A673 (cell line): ENCODE results near the gene C20orf204.

ENCODE experiments used
- EZH2 ChIP-seq: fragments of 200-600 bp; sonication (generic); IDR thresholded peaks from 2 replicates; pipeline ENCODE4 v1.6.1; 2017; ENCODE audit warnings: borderline replicate concordance, low read depth, mild to moderate bottlenecking, mixed read lengths, antibody characterized with exemption, low read length; ENCODE audit not compliant: poor library complexity, severe bottlenecking
- TF ChIP-seq, protein P1 (sequence below): fragments of 300-800, 200-600 bp; sonication (generic); conservative IDR thresholded peaks from 2 replicates; pipeline ENCODE4 v1.5.1; 2017; ENCODE audit warnings: low read depth, mild to moderate bottlenecking, antibody characterized with exemption, low read length, moderate library complexity, mixed read lengths

DNA sequence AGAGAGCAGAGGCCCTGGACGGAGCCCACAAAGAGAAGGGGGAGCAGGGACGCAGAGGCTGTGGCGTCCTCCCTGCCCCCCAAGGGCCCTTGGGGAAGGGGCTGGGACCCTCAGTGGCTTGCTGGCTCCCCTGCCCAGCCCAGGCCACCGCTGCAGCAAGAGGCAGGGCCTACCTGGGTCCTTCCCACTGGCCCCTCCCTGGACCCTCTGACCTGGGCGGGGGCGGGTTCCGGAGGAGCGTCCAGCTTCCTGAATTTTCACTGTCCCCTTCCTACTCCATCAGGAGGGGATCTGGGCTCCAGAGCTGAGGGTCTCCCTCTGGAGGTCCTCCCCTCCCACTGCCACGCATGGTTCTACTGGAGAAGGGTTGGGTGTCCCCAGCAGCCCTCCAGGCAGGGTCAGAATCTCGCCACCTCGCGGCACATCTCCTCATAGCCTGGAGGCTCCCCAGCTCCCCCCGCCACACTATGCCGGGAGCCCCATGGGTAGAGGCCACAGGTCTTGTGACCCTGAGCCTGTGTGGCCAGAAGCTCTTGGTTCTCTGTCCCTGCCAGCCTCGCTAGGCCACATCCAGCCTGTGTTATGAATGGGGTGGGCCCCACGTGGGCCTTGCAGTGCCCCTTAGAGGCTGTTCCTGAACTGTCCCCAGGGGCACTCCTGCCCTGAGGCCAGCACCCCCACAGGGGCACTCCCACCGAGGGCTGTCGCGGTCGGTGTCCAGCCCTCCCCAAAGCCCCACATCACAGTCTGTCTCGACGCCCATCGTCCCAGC lies 14.5 kb downstream of the C20orf204 start:
- no peak for TF ChIP-seq EZH2
- TF ChIP-seq, protein P1, sequence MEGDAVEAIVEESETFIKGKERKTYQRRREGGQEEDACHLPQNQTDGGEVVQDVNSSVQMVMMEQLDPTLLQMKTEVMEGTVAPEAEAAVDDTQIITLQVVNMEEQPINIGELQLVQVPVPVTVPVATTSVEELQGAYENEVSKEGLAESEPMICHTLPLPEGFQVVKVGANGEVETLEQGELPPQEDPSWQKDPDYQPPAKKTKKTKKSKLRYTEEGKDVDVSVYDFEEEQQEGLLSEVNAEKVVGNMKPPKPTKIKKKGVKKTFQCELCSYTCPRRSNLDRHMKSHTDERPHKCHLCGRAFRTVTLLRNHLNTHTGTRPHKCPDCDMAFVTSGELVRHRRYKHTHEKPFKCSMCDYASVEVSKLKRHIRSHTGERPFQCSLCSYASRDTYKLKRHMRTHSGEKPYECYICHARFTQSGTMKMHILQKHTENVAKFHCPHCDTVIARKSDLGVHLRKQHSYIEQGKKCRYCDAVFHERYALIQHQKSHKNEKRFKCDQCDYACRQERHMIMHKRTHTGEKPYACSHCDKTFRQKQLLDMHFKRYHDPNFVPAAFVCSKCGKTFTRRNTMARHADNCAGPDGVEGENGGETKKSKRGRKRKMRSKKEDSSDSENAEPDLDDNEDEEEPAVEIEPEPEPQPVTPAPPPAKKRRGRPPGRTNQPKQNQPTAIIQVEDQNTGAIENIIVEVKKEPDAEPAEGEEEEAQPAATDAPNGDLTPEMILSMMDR = no peak
